ENCODE data around the gene KLC3.

GRCh38 chr19:45305421-45305820 lies 35.1 kb upstream of the KLC3 start:
- TF ChIP-seq CTCF (IDR thresholded peaks at IDR 0.05; ENCODE audit: borderline replicate concordance, extremely low read depth, low read length, poor library complexity, severe bottlenecking) = no peak
- TF ChIP-seq EZH2 (IDR thresholded peaks at IDR 0.05; ENCODE audit: borderline replicate concordance, low read depth, low read length, severe bottlenecking) = no peak
